Measurements from ENCODE around the gene CAPN9.

GRCh38 chr1:230744382-230744781, 2.8 kb upstream of the CAPN9 start:
- TF ChIP-seq CTCF (IDR thresholded peaks at IDR 0.05 in 2 of 3, conservative IDR thresholded peaks at IDR 0.05 in 1 of 3; ENCODE audit: insufficient read depth in 2 of 3, low read depth in 1 of 3, low read length in 3 of 3), result no peak
- no peak for TF ChIP-seq MTA3 (IDR thresholded peaks at IDR 0.05; ENCODE audit: borderline replicate concordance)
- TF ChIP-seq TEAD4 (IDR thresholded peaks at IDR 0.05; ENCODE audit: low read length), result no peak
- TF ChIP-seq TEAD4 (CRISPR knock-in tag; IDR thresholded peaks at IDR 0.05; ENCODE audit: borderline replicate concordance), result no peak
